GM18526 (cell line): ENCODE data around the gene AFF1.

ENCODE experiments used
- POLR2A ChIP-seq: IDR thresholded peaks from 3 replicates; pipeline ENCODE4 v1.6.1; 2011; ENCODE audit not compliant: insufficient read length; ENCODE audit errors: extremely low read depth

The AFF1 gene

DNA sequence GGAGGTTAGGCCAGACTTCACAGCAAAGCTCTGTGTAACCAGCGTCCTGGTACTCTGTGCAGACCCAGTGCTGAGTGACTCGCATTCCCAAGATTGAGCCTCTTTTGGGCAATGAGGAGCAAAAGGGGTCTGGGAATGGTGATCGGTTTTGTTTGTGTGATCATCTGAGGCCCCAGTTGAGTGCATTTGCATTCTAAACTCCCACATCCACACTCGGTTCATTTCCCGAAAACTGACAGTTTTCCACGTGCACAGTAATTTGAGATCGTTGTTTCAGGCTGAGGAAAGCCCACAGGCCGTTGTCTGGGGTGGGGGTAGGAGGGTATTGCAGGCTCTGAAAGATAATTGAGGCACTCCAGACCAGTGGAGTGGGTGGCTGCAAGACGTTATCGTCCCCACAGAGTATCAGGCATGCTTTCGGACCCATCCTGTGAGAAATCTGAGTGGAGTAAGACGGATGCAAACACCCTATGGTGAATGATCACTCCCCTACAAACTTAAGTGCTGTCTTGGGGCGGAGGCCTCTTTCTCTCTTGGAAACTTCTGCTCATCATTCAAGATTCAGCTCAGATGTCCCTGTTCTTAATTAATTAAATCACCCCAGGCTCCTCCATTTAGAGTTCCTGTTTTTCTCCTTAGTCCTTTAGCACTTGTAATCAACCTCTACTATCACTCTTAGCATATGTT, 96.1 kb downstream of the AFF1 start:
- TF ChIP-seq POLR2A = no peak

DNA sequence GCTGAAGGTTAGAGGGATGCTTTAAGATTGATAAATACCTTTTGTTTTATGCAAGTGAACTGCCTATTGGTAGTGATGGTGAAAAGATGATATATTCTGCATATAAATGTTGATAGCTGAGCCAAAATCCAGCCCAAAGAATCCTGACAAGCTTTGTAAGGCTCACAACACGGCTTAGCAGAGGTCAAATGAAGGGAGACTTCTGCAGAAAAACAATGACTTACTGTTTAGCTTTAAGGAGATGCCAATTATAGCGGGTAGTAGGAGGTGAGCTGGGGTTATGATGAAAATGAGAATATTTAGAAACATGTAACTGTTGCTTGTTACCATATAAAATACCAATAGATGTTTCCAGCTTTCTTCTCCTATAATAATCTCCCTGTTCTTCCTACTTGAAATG, 97.1 kb downstream of the AFF1 start:
- TF ChIP-seq POLR2A = no peak

DNA sequence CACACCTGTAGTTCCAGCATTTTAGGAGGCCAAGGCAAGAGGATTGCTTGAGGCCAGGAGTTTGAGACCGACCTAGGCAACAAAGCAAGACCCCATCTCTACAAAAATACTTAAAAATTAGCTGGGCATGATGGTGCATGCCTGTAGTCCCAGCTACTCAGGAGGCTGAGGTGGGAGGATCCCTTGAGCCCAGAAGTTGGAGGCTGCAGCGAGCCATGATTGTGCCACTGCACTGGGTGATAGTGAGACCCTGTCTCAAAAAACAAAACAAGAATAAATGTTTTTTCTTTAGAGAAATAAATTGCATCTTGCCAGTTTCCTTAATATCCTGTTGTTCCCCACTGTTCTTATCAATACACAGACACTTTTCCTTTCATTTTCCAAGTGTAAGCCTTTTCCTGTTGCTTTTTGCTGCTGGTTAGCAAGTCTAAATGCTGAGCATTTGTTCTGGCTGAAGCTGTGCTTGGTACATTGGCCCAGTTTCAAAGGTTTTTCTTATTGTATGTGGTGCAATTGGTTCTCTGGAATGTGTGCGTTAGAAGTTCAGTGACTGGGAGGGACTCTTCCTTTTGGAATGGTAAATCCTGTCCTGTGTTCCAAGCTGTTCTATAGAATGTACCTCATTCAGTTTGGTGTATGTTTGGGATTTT, 98.2 kb downstream of the AFF1 start:
- TF ChIP-seq POLR2A = no peak

DNA sequence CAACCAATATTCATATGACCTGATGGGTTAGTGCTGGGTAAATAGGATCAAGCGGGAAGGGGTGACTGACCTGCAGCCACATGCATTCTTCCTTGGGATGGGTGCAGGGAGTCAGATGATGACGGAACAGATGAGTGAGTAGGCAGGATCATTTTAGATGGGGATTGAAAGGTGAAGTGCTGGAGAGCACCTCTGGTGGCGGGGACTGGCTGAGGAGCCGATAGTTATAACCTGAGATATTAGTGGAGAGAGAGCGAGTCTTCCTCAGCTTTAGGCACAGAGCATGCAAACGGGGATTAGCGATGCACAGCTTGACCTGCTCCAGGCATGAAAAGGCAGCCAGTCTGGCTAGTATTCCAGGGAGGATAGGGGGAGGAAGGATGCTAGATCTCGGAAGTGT, 99.1 kb downstream of the AFF1 start:
- no peak for TF ChIP-seq POLR2A

DNA sequence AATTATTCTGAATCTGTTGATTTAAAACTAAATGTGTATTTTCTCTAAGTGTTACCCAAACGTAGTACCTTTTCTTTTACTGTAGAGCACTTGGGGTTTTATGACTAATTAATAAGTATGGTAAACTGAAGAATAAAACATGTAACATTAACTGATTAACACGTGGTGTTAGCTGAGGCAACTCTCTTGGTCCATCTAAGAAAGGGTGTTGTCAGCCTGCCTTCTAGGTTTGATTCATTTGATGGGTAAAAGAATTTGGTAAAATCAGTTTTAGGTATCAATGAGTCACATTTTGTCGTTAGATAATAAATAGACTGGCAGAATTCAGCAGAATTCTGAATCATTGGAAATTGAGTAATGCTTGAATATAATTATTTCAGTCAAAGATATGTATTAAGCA, 99.7 kb downstream of the AFF1 start:
- TF ChIP-seq POLR2A = no peak

DNA sequence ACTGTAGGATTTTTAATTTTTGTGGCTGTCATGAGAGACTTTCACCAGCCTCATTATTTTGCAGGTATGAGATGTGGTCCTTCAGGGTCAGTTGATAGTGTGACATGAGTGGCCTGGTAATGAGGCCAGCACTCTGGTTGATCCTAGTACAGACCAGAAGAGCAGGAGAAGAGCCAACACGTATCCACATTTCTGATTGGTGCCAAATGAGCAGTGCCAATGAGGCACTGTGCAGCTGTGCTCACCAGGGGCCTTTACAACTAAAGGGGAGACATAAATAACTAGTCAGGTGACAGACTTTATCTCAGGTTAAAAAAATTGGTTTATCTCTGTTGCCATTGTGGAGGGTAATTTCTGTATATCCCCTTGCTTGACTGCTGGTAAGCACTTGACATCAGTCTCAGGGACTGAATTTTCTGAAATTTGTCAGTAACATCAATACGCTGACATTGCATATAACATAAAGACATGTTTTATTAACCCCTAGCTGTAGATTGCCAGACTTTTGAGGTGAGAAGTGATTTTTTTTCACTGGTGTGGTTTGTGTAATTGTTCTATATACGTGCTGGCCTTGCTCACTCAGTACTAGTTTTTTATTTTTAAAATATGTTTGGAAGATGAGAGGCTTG, 101.2 kb downstream of the AFF1 start:
- TF ChIP-seq POLR2A = no peak

DNA sequence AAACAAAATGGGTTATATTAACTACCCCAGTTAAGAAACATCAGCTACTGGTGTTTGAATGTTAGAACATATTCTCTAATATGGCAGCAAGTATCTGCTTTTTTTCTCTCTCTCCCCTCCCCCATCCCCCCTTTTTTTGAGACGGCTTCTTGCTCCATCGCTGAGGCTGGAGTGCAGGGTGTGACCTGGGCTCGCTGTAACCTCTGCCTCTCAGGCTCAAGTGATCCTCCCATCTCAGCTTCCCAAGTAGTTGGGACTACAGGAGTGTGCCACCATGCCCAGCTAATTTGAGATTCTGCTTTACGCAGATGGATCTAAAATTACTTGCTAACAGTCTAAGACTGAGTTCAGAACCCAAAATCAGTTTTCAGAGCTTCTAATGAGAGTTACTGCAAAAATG, 101.9 kb downstream of the AFF1 start:
- TF ChIP-seq POLR2A = no peak

DNA sequence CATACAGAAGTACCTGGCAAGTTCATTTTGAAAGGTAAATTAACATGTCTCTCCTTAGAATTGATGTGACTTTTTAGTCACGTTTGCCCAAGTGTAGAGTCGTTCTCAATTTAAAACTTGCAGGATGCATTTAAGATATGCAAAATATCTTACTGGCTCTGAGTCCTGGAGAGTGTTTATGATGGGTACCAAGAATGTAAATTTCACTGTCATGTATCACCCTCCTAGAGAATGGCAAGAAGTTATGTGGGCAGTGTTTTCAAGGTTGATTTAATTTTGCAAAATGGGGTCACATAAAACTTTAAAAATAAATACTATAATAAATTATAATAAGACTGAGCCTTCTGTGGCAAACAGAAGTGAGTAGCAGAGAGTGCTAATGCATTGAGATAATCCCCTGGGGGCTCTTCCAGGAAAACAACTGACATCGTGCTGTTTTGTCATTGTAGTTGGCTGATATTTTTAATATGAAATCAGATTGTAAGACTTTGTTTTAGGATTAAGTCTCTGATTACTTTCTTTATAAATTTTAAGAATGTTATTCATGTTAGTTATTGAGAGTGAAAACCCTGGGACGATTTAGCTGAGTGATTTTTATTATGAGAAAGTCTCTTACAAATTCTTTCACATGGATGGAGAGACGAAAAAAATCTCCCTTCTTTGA, 103.0 kb downstream of the AFF1 start:
- TF ChIP-seq POLR2A = no peak

DNA sequence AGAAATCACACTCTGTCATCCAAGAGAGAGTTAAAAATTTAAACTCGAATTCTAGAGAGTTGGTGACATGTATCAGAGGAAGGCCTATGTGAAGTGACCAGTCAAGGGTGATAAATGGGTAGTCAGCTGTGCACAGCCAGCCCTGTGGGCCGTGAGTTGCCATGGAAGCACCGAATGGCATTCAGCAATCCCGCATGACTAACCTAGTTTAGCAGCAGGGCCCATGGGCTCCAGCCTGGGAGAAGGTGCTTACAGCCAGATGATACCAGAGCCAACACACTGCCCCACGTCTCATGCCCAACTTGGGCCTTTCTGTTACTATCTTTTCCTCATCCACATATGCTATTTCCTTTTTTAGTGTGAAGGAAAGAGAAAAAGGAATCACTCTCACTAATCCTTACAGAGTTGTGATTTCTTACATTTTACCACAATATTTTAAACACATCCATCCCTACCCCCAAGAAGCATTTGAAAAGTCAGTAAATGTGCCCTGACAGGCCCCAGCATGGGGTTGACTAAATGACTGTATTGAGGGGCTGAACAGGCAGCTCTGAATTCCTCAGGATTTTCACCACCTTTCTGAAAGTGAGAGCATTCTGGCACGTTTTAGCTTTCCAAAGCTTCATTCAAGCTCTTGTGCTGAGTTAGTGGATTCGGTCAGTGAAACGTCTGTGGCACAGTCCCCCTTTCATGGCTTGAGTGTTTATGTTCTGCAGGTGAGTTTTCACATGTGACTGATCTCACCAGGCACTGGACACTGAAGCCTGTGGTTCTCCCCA, 104.2 kb downstream of the AFF1 start:
- TF ChIP-seq POLR2A = no peak

DNA sequence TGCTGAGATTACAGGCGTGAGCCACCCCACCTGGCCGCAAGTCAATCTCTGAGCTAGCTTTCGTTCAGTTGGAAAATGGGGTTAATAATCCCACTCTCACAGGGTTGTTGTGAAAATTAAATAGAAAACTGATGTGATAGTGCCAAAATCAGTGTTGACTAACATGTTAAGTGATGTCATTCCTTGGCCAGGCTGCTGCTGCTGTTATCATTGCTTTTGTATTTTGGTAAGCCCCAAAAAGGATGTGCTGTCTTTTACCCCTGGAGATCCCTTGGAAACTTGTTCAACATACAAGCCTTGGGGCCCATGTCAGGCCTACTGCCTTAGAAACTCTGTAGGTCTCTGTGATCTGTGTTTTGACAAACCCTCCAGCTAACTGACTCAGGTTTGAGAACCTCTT, 106.3 kb downstream of the AFF1 start:
- TF ChIP-seq POLR2A = no peak

DNA sequence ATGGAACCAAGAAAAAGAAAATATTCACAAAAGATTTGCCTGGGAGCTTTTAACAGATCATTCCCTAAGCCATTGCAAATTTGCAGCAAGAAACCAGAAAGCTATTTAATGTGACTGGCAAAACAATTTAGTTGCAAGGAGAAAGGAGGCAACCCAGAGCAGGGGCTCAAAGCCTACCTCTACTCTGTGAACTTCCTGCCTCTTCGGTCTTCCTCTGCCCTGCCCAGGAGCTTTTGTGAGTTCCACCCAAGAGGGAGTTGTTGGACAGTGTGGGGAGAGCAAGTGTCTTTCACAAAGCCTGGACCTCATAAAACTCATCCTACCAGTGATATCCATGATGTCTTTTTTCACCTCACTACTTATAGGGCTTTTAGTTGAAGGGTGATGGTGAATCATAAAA, 107.4 kb downstream of the AFF1 start:
- no peak for TF ChIP-seq POLR2A

DNA sequence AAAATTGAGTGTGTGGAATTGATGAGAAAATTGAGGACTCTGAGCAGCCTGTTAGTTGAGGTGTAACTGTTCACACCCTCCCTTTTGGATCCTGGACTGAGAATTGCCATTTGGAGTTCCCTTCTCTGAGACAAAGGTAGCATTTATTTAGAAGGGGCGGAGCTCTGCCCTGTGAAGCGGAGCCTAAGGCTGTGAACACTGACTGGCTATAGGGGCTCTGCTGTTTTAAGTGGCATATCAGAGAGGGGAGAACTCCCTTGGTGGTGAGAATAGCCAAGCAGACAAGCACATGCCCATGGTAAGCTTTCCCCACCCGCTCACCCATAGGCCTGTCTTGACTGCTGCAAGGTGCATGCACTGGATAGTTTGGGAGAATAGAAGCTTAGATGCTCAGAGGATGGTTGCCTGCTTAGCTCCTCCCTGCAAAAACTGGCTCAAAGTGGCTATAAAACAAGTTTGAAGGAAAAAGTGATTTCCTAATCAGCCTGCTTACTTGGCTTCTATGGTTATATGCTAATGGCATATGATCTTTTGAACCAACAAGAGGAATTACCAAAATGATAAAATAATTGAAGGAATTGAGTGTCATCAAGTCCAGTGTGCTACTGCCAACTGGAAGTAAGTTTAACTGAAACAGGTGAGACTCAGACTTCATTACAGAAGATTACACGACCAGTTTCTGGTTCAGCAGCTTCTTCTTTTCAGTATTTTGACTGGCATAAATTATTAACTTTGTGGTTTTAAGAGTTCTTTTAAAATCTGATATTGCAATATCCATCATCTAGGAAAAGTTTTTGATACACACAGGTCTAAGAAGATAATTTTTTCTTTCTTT, 108.4 kb downstream of the AFF1 start:
- no peak for TF ChIP-seq POLR2A

DNA sequence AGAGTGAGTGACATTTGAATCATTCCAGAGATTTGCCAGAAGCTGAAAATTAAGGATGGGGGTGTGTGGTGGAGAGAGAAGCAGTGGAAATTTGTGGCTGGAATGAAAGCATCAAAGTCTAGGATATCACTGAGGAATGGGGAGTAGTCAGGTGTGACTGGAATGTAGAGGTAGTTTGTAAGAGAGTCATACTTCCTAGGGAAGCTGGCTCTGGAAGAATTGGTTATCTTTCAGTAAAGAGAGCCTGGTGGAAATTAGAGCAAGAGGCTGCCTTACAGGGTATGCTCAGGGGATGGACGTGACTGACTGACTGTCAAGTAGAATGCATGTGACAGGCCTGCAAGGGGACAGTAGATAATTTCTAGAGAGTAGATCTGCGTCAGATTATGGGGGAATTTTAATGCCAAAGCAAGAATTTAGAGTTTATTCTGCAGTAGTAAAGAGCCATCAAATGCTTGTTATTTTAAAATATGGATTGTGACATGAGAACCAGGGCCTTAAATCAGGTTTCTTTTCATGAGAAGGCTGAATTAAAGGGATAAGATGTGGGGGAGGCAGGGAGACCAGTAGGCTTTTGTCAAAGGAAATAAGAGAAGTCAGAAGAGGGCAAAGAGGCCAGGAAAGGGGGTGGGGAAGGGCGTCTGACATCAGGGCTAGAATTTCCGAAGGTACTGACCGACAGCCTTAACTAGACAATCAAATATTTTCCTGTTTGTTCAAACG, 109.9 kb downstream of the AFF1 start:
- TF ChIP-seq POLR2A = no peak

DNA sequence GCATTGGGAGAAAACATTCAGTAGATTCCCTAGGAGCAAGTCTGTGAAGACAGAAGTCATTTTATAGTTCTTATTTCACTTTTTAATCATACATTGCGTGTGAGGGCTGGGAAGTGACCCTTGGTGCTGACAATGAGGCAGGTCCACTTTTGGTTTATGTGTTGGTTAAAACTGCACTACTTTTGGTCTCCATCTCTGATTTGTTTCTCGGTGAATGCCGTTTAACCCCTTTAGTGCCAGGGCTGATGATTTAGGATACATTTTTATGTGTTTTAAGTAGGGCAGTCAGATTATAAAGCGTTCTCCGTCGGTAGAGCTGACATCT, 110.4 kb downstream of the AFF1 start:
- TF ChIP-seq POLR2A = no peak
